GM15510 (cell line): ENCODE measurements around the gene CCT6B.

Source experiments
- POLR2A ChIP-seq: IDR thresholded peaks from 3 replicates; pipeline ENCODE4 v1.6.1; 2011; ENCODE audit warnings: borderline replicate concordance; ENCODE audit not compliant: insufficient read length; ENCODE audit errors: extremely low read depth

Gene CCT6B

DNA sequence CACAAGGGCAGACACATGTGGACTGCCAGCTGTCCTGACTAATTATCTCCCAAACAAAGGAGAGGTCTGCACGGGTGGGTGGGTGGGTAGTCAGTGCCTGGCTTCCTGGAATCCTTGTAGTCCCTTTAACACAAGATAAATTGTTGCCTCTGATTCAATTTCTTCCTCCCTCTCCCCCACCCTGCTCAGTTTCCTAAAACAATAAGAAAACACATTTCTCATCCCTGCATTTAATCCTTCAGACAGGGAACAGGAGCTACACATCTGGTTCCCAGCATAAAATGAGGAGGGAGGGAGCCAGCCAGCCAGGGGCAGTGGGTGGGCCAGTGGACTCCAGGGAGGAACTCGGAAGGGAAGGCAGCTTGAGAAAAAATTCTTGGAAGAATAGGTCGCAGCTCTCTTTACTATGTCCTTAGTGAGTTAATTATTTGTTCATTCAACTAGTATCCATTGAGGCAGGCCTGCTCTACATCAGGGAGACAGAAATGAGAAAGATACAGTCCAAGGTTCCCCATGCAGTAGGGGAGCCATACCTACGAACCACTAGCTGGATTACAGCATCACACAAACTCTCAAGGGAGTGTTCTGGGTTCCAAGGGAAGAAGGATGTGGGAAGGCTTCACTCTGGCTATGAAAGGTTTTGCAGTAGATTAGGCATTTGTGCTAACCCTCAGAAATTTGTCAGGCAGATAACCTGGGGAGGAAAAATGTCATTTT is 58.3 kb downstream of the CCT6B start:
- no peak for TF ChIP-seq POLR2A

GRCh38 chr17:34899643-34900291 is 61.5 kb downstream of the CCT6B start:
- TF ChIP-seq POLR2A: no peak

GRCh38 chr17:34895383-34895782 is 65.9 kb downstream of the CCT6B start:
- TF ChIP-seq POLR2A: no peak

DNA sequence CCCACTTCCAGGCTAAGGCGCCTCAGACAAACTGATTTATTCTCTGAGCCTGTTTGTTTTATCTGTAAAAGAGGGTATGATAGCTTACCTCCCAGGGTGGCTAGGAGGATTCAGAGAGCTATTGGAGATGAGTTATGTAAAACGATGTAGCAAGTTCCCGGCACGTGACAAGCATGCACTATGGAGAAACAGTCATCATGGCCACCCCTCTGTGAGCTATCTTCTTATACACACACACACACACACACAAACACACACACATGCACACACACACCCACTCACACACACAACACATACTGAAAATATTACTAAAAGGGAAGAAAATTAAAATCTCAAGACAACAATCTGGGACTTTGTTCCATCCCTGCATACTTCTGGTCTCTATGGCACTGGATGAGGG is 66.3 kb downstream of the CCT6B start:
- no peak for TF ChIP-seq POLR2A

DNA sequence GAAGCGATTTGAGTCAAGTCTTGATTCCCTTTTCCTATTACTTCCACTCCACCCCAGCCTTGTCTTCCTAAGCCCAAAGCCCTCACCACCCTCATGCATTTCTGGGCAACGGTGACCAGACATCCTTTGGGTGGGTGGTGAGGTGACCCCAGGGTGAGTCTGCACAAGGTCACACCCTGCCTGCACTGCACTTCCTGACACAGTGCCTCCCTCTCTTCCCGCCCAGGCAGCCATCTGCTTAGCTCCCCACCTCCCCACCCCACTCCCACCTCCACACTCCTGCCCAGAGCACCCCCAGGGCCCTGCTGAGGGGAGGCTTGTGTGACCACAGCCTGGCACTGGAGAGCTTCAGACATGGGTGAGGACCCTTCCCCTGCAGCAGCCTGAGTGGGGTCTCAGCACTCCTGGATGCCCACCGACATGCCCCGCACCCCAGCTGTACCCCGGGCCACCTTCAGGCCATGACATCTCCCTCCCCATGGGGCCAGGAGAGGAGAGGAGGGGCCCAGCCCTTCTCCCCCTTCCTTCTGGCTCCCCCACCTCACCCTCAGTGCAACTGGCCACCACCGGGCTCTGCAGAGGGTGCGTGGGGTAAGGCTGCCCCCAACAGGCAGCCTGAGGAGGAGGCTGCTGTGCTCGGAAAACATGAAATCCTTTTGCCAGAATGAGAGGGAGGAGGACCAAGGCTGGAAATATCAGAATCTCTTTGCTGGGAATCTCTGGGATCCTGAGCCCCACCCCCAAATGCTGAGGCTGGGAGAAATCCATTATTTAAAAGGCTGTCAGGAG is 68.6 kb downstream of the CCT6B start:
- TF ChIP-seq POLR2A: no peak

DNA sequence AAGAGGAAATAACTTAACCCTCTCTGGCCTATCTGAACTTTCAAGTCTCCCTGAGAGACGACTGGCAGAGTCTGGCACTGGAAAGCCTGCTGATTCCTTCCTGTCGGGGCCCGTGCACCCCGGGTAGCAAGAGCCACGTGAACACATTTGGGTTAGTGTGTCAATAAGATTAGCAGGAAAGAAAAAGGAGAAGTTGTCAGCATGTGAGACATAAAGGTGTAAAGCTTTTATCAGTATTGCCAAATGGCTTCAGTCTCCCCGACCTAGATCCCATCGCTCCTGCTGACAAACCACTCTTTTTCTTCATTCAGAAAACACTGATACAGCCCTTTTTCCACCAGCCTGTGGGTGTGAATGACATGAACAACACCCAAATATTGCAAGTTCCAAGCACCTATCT is 74.4 kb downstream of the CCT6B start:
- no peak for TF ChIP-seq POLR2A

- no peak for TF ChIP-seq POLR2A
These were observed 76.2 kb downstream of the CCT6B start for GRCh38 chr17:34885076-34885475.

- TF ChIP-seq POLR2A: no peak
These were observed 76.7 kb downstream of the CCT6B start for GRCh38 chr17:34884597-34884996.

DNA sequence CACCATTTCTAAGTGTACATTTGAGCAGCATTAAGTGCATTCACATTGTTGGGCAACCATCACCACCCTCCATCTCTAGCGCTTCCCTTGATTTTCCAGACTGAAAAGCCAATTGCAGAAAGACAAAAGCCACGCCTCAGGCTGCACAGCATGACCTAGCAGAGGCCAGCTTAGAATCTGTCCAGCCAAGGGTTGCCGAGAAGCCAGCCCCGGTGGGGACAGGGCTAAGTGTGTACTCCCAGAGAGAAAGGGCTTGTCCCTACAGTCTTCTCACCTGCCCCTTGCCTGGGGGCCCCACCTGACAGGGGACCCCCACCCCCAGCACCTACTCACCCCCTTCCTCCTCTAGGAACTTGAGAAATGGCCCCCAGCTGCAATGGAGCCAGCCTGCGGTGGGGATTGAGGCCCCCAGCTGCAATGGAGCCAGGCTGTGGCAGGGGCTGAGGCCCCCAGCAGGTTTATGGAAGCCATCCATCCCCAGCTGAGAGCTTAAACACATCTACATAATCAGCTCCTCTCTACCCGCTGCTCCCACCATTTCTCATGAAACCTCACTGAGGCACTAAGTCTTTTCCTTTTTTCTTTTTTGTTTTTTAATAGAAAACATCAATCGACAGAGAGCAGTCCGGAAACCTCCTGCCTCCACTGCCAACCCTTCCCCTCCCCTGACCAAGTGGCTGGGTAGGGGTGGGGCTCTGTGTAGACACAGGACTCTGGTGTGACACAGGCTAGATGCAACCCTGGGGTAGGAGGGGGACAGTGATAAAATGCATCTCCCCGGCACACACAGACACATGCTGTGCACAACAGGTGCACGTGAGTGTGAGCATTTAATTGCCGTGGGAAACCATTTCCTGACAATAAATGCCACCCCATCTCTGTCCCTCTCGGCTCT is 77.9 kb downstream of the CCT6B start:
- TF ChIP-seq POLR2A: no peak

DNA sequence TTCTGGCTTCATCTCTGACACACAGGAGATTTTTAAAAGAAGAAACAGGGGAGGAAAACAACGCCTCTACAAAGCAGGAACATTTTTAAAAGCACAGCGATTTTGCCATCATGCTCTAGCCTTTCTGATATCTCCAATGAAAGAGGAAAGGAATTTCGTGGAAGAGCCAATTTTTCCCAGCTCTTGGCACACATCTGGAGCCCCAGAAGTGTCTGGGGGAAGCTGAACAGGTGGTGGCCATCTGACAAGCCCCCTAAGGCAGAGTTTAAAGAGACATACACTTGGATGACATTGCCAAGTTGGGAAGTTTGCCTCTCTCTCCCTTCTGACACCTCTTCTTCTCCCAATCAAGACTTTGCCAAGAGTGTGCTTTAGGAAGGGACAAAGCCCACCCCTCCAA is 82.1 kb downstream of the CCT6B start:
- TF ChIP-seq POLR2A: no peak
